ENCODE measurements around the gene STX7.

The STX7 gene

GRCh38 chr6:132400555-132400882, 112.4 kb downstream of the STX7 start:
- H3K9ac ChIP-seq (ENCODE audit: low read depth, low read length): no peak overlapping the region
- no peak overlapping the region for H3K27ac ChIP-seq (ENCODE audit: low read length)
- no peaks in the 10 kb centered on the region for H3K4me1 ChIP-seq (ENCODE audit: insufficient read depth, low read length)
- DNase-seq: no peak
- TF ChIP-seq, protein P1, sequence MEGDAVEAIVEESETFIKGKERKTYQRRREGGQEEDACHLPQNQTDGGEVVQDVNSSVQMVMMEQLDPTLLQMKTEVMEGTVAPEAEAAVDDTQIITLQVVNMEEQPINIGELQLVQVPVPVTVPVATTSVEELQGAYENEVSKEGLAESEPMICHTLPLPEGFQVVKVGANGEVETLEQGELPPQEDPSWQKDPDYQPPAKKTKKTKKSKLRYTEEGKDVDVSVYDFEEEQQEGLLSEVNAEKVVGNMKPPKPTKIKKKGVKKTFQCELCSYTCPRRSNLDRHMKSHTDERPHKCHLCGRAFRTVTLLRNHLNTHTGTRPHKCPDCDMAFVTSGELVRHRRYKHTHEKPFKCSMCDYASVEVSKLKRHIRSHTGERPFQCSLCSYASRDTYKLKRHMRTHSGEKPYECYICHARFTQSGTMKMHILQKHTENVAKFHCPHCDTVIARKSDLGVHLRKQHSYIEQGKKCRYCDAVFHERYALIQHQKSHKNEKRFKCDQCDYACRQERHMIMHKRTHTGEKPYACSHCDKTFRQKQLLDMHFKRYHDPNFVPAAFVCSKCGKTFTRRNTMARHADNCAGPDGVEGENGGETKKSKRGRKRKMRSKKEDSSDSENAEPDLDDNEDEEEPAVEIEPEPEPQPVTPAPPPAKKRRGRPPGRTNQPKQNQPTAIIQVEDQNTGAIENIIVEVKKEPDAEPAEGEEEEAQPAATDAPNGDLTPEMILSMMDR (IDR thresholded peaks at IDR 0.05; ENCODE audit: borderline replicate concordance, extremely low read depth, low read length, poor library complexity, severe bottlenecking): no peak
- no peak for TF ChIP-seq EZH2 (IDR thresholded peaks at IDR 0.05; ENCODE audit: borderline replicate concordance, low read depth, low read length, severe bottlenecking)
- no peaks in the 10 kb centered on the region for H3K9me3 ChIP-seq (ENCODE audit: insufficient read depth, low read length, severe bottlenecking)
- H3K4me3 ChIP-seq (ENCODE audit: low read depth in 1 of 2, low read length in 2 of 2): no peak overlapping the region
- H3K36me3 ChIP-seq (ENCODE audit: insufficient read depth, low read length): no peaks in the 10 kb centered on the region
- H2AFZ ChIP-seq (ENCODE audit: low read depth, low read length): no peak overlapping the region
- ATAC-seq (ENCODE audit: insufficient read depth, low read depth): no peak
- no peaks in the 10 kb centered on the region for H3K27me3 ChIP-seq (ENCODE audit: insufficient read depth, low read length, poor library complexity)
- no peaks in the 10 kb centered on the region for H4K20me1 ChIP-seq (ENCODE audit: insufficient read depth, low read length)
- H3K4me2 ChIP-seq (ENCODE audit: insufficient read depth, low read length): no peak overlapping the region
- H3K79me2 ChIP-seq (ENCODE audit: insufficient read depth, low read length): no peaks in the 10 kb centered on the region

DNA sequence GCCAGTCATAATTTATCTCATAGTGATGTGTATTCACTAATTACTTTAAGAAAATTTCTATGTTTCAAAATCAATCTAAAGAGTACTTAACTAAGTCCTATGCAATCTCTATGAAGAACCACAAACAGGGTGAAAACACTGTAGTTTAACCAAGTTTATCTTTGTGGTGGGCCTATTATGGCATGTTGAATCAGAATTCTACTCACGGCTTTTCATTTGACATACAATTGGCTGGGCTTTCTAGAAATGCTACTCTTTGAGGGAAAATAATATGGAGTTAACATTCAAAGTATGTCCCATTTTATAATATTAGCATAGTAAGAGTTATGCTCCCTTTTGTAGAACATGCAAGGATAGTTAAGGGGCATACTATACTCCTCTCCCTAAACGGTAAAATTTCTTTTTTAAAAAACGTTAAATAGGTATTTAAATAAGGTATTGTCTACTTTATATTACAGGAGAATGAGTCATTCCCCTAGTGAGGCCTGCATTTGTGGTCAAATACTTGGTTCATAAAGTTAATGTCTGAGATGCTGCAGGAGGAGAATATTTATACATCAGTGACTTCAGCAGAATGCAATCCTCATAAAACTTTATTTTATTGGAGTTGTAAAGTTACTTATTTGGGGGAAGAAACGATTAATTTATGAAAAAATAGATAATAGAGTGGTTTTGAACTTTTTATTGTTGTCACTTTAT, 113.4 kb downstream of the STX7 start:
- Histone ChIP-seq H3K4me1 (ENCODE audit: insufficient read depth, low read length) (no peaks in the 10 kb centered on the region), H4K20me1 (ENCODE audit: insufficient read depth, low read length) (no peaks in the 10 kb centered on the region), H3K4me3 (ENCODE audit: low read depth in 1 of 2, low read length in 2 of 2) (no peak overlapping the region), H3K79me2 (ENCODE audit: insufficient read depth, low read length) (no peaks in the 10 kb centered on the region), H3K9ac (ENCODE audit: low read depth, low read length) (no peak overlapping the region), H2AFZ (ENCODE audit: low read depth, low read length) (no peak overlapping the region), H3K9me3 (ENCODE audit: insufficient read depth, low read length, severe bottlenecking) (peaks cover 5% of the 10 kb centered on the region), H3K4me2 (ENCODE audit: insufficient read depth, low read length) (no peak overlapping the region), H3K36me3 (ENCODE audit: insufficient read depth, low read length) (no peaks in the 10 kb centered on the region), H3K27ac (ENCODE audit: low read length) (no peak overlapping the region), H3K27me3 (ENCODE audit: insufficient read depth, low read length, poor library complexity) (no peaks in the 10 kb centered on the region)
- TF ChIP-seq, protein P1 (IDR thresholded peaks at IDR 0.05; ENCODE audit: borderline replicate concordance, extremely low read depth, low read length, poor library complexity, severe bottlenecking): no peak
- TF ChIP-seq EZH2 (IDR thresholded peaks at IDR 0.05; ENCODE audit: borderline replicate concordance, low read depth, low read length, severe bottlenecking): no peak
- ATAC-seq (ENCODE audit: insufficient read depth, low read depth) (no peak), DNase-seq (no peak)
